HUES64 (cell line): ENCODE results near the gene KRT4.
"Not testable (repeated sequence)": the region's sequence is repeated elsewhere in the genome, so short reads cannot be mapped to it uniquely, and the experiment has no call there.

Experiments
- H3K27ac ChIP-seq: 2 replicates; pipeline ENCODE4 v1.7.0; 2013; ENCODE audit warnings: low read depth, low read length, inconsistent platforms
- H3K27me3 ChIP-seq: 2 replicates; pipeline ENCODE4 v1.6.1; 2013; ENCODE audit warnings: mild to moderate bottlenecking, low read length; ENCODE audit not compliant: insufficient read depth
- H3K36me3 ChIP-seq: 2 replicates; pipeline ENCODE4 v1.6.1; 2013; ENCODE audit warnings: mild to moderate bottlenecking, low read length; ENCODE audit not compliant: insufficient read depth
- H3K4me1 ChIP-seq: 2 replicates; pipeline ENCODE4 v1.6.1; 2013; ENCODE audit warnings: mild to moderate bottlenecking, low read length, moderate library complexity; ENCODE audit not compliant: insufficient read depth
- H3K4me3 ChIP-seq: 2 replicates; pipeline ENCODE4 v1.5.1; 2013; ENCODE audit warnings: mild to moderate bottlenecking, low read length, moderate library complexity
- H3K9ac ChIP-seq: 2 replicates; pipeline ENCODE4 v1.6.1; 2013; ENCODE audit warnings: mild to moderate bottlenecking, low read depth, low read length
- H3K9me3 ChIP-seq: 2 replicates; pipeline ENCODE4 v1.6.1; 2013; ENCODE audit warnings: low read depth, low read length; ENCODE audit not compliant: insufficient read depth
- WGBS: fragments of 150-250, 120-280 bp; methylation state at CpG from one replicate; pipeline ENCODE4 v1.1.7; 2013; ENCODE audit warnings: missing lambda C conversion rate; 5-methylcytosine and 5-hydroxymethylcytosine counted together

Gene KRT4

DNA sequence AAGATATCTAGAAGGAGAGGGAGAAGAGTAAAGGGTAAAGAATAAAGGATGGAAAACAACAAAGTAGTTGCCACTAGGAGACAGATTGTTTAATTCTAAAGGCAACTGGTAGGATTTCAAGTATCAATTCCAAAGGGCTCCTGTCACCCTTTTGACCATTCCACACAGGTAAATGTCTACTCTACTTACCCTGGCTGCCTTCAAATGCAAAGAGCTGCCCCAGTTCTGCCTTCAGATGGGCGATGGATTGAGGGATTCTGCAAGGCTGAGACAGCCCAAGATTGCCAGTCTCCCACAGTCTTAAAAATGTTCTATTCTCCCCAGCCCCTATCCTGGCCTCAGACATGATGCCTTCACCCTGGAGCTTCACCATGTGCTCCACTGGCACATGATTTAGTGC lies 48.2 kb downstream of the KRT4 start:
- Histone ChIP-seq H3K27ac (no peak overlapping the region), H3K9me3 (peaks cover 5% of the 10 kb centered on the region; the same call in 1 of the 2 replicates), H3K9ac (no peak overlapping the region), H3K36me3 (no peaks in the 10 kb centered on the region), H3K4me3 (no peak overlapping the region), H3K4me1 (no peaks in the 10 kb centered on the region), H3K27me3 (no peaks in the 10 kb centered on the region)
- 79% methylated on average over 1 of the region's 1 CpG for WGBS

DNA sequence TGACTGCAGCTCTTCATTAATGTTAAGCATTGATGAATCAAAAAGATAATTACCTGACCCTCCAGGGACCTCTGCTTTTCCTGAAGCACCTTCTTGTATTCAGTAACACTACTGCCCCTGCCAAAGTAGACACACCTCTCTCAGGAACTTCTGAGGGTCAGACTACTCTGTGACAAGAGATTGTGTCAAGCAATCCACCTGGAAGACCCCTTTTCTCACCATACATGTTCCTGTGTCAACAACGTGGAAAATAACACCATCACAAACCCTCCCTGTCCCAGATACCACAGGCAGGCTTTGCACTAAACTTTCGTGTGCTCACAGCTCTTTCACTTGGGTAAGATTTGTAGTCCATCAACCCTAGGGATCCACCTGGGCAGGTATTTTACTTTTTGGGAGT lies 49.9 kb downstream of the KRT4 start:
- WGBS: 76% methylated on average over 2 of the region's 2 CpGs
- Histone ChIP-seq H3K27me3 (no peaks in the 10 kb centered on the region), H3K9ac (no peak overlapping the region)

DNA sequence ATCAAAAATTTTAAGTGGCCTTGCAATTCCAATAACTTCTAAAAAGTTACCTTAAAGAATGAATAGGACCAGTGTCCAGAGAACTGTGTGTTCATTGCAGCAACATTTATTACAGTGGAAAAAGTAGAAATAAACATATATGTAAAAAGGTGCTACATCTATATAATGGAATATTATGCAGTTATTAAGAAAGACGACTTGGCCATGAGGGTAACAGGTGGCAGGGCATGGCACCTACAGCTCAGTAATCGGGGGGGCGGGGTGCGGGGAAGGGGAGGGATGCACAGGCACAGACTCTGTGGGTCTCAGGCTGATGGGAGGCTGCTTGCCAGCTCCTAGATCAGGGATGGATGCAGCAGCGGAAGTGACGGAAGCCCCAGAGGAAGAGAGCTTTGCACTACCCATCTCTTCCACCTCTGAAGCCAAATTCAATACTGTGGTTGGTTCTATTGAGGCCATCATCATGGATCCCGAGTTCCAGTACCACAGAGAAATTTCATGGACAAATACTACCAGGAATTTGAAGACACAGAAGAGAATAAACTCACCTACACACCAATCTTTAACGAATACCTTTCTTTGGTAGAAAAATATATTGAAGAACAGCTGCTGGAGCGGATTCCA lies 50.8 kb downstream of the KRT4 start:
- WGBS: 76% methylated on average over 8 of the region's 9 CpGs
- H3K9me3 ChIP-seq: peaks cover 12% of the 10 kb centered on the region; the same call in 1 of the 2 replicates
- no peaks in the 10 kb centered on the region for H3K36me3 ChIP-seq

More for the DNA sequence above, 49.9 kb downstream of the KRT4 start:
- no peaks in the 10 kb centered on the region for H3K4me1 ChIP-seq
- no peak overlapping the region for H3K4me3 ChIP-seq
- H3K27ac ChIP-seq: no peak overlapping the region
- peaks cover 12% of the 10 kb centered on the region; the same call in 1 of the 2 replicates for H3K9me3 ChIP-seq
- no peaks in the 10 kb centered on the region for H3K36me3 ChIP-seq

DNA sequence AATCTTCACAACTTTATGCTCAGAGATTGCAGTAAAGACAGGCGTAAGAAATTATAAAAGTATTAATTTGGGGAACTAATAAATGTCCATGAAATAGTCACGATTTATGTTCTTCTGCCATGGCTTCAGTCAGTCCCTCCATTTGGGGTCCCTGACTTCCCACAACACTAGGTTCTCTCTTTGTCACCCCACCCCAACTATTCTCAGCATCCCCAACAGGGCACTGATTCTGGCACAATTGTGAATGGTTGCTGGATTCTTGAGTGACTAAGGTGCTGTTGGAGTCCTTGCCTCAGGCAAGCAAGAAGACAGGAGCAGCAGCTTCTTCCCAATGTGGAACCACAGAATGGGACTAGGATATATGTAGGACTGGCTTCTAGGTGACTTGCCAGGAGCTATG lies 52.1 kb downstream of the KRT4 start:
- H3K4me1 ChIP-seq: no peaks in the 10 kb centered on the region
- WGBS: 85% methylated on average over 2 of the region's 2 CpGs
- H3K27me3 ChIP-seq: peaks cover 3% of the 10 kb centered on the region

More for the DNA sequence above, 50.8 kb downstream of the KRT4 start:
- H3K4me1 ChIP-seq: no peaks in the 10 kb centered on the region
- H3K4me3 ChIP-seq: no peak overlapping the region
- no peaks in the 10 kb centered on the region for H3K27me3 ChIP-seq
- H3K9ac ChIP-seq: no peak overlapping the region
- H3K27ac ChIP-seq: no peak overlapping the region

DNA sequence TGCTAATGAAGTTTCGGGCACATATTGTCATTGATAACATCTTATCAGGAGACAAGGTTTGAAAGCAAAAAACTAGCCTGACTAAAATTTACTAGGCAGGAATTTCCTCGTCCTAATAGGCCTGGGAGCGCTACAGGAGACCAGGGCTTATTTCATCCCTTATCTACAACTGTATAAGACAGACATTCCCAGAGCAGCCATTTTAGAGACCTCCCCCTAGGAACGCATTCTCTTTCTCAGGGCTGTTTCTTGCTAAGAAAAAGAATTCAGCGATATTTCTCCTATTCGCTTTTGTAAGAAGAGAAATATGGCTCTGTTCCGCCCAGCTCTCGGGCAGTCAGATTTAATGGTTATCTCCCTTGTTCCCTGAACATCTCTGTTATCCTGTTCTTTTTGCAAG lies 52.7 kb downstream of the KRT4 start:
- peaks cover 12% of the 10 kb centered on the region; the same call in 1 of the 2 replicates for H3K9me3 ChIP-seq
- not testable (repeated sequence) for H3K4me1 ChIP-seq, H3K36me3 ChIP-seq, H3K9ac ChIP-seq, H3K27me3 ChIP-seq, H3K4me3 ChIP-seq, H3K27ac ChIP-seq
- 85% methylated on average over 8 of the region's 8 CpGs for WGBS

More for the DNA sequence above, 52.1 kb downstream of the KRT4 start:
- Histone ChIP-seq H3K9ac (no peak overlapping the region), H3K4me3 (no peak overlapping the region), H3K36me3 (no peaks in the 10 kb centered on the region), H3K27ac (no peak overlapping the region), H3K9me3 (peaks cover 12% of the 10 kb centered on the region; the same call in 1 of the 2 replicates)

DNA sequence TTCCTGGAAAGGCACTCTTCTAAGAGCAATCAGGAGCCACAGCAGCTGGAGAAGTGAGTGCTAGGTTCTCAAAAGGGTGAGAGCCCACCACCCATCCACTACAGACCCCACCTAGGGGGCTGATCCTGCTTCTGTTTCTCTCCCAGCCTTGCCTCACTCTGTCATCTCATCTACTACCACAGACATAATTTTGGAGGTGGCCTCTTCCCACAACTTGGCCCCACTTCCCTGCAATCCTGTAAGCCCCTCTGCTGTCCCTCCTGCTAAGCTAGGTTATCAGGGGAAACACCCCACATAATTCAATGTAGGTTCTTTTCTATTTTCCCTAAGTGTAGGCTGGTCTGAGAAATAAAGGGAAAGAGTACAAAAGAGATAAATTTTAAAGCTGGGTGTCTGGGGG lies 53.3 kb downstream of the KRT4 start:
- no peak overlapping the region for H3K4me3 ChIP-seq
- no peaks in the 10 kb centered on the region for H3K4me1 ChIP-seq
- H3K9me3 ChIP-seq: peaks cover 12% of the 10 kb centered on the region; the same call in 1 of the 2 replicates
- H3K9ac ChIP-seq: no peak overlapping the region
- peaks cover 3% of the 10 kb centered on the region for H3K27me3 ChIP-seq
- H3K27ac ChIP-seq: no peak overlapping the region
- no peaks in the 10 kb centered on the region for H3K36me3 ChIP-seq

DNA sequence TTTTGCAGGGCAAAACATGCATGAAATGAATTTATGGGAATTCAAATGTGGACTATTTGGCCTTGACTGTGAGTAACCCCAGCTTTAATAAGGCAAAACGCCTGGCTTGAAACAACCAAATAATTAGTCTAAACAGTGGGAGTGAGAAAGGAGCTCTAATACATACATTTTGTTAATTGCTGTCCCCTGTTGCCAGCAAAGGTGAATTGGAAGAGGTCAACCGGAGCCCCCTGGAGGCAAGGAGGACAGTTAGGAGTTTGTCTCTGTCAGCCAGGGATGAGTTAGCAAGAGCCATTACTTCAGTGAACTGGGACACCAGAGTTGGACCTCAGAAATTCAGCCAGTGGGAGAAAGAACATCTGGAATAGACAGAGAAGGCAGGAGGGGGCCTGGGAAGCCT lies 54.2 kb downstream of the KRT4 start:
- Histone ChIP-seq H3K9me3 (peaks cover 12% of the 10 kb centered on the region; the same call in 1 of the 2 replicates), H3K27me3 (peaks cover 3% of the 10 kb centered on the region), H3K4me3 (no peak overlapping the region), H3K36me3 (no peaks in the 10 kb centered on the region), H3K27ac (no peak overlapping the region), H3K4me1 (no peaks in the 10 kb centered on the region), H3K9ac (no peak overlapping the region)
- WGBS: 63% methylated on average over 2 of the region's 2 CpGs

DNA sequence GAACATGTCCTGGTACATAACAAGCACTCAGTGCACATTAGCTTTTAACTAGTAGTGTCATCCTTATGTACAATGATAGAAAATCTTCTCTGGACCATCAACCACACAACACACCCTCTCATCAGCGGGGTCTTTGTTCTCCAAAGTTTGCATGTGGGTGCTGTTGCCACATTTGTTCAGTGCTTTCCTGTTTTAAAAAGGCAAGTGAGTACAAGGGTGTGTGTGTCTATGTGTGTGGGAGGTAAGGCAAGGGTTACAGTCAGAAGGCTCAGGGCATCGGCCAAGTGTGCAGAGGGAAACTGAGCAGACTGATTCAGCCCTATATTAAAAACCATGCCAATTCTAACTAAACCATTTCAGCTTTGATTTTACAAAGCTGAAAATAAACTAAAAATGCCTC lies 54.7 kb downstream of the KRT4 start:
- H3K36me3 ChIP-seq: no peaks in the 10 kb centered on the region
- 70% methylated on average over 2 of the region's 2 CpGs for WGBS
- peaks cover 3% of the 10 kb centered on the region for H3K27me3 ChIP-seq
- H3K4me3 ChIP-seq: no peak overlapping the region
- no peaks in the 10 kb centered on the region for H3K4me1 ChIP-seq
- H3K9me3 ChIP-seq: peaks cover 12% of the 10 kb centered on the region; the same call in 1 of the 2 replicates
- H3K27ac ChIP-seq: no peak overlapping the region
- H3K9ac ChIP-seq: no peak overlapping the region

DNA sequence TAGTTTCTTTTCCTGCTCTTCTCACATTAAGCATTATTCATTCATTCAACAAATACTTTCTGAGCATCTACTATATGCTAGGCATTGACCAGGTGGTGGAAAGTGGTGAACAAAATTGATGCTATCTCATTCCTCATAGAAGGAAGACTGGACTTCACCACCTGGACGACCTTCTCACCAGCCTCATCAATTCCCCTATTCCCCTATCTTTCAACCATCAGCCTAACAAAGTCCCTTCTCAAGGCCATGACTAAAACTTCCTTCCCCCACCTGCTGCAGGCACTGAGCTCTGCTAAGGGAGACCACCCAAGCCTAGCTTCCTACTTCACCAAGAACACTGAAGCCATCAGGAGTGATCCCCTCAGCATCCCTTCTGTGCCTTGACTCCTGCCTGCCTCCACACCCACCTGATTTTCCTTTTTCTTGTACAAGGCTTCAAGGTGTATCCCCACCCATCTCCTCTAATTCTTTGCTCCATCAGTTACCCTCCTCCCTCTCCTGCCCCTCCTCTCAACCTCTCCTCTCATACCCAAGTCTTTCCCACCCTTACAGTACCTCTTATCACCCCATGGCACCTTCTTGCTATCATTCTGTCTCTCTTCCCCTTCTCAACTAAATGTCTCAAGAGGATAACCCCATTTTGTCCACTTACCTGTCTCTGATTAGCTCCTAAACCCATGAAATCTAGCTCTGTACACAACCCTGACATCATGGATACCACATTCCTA lies 56.3 kb downstream of the KRT4 start:
- no peak overlapping the region for H3K27ac ChIP-seq
- H3K4me1 ChIP-seq: no peaks in the 10 kb centered on the region
- no peaks in the 10 kb centered on the region for H3K36me3 ChIP-seq
- no peak overlapping the region for H3K9ac ChIP-seq
- 37% methylated on average over 1 of the region's 1 CpG for WGBS
- H3K9me3 ChIP-seq: peaks cover 12% of the 10 kb centered on the region; the same call in 1 of the 2 replicates
- H3K4me3 ChIP-seq: no peak overlapping the region
- H3K27me3 ChIP-seq: peaks cover 3% of the 10 kb centered on the region
